VCaP (cell line): ENCODE data around the gene RIC3.

Source experiments
- H3K27ac ChIP-seq: fragments of 450-650 bp; 2 replicates; pipeline ENCODE4 v1.5.1; 2017
- TF ChIP-seq, protein P1 (sequence below): fragments of 450-650 bp; conservative IDR thresholded peaks from 2 replicates; pipeline ENCODE4 v1.5.1; 2017; ENCODE audit warnings: mild to moderate bottlenecking, moderate library complexity

Gene RIC3

DNA sequence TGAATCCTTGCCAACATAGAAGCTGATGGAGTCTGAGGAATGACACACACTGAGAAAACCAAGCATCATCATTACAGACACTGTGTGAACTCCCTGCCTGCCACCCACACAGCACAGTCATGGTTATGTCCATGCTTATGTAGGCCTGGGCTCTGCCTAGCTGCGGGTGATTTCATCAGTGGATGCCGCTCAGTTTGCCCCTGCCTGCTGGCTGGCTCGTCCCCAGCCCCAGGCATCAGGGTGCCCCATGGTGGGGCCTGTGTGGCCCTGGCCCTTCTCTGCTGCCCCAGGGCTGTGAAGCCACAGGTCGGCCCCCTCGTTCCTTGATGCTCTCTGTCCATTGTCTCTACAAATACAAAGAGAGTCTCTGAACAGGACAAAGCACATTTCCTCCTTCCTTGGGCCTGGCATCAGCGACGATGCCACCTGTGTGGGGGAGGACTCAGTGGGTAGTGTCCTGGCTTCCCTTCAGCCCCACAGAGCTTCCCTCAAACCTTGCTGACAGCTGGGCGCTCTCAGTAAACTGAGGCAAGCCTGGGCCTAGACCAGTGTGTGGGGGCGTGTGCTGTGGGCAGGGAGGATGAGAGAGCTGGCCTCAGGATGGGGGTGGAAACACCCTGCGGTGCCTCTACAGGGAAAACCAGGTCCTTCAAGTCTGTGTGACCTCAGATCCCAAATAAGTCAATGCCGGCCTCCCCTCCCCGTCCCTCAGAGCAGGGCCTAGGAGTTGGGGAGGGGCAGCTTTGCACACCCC, 107.8 kb downstream of the RIC3 start:
- H3K27ac ChIP-seq = no peak overlapping the region
- TF ChIP-seq, protein P1, sequence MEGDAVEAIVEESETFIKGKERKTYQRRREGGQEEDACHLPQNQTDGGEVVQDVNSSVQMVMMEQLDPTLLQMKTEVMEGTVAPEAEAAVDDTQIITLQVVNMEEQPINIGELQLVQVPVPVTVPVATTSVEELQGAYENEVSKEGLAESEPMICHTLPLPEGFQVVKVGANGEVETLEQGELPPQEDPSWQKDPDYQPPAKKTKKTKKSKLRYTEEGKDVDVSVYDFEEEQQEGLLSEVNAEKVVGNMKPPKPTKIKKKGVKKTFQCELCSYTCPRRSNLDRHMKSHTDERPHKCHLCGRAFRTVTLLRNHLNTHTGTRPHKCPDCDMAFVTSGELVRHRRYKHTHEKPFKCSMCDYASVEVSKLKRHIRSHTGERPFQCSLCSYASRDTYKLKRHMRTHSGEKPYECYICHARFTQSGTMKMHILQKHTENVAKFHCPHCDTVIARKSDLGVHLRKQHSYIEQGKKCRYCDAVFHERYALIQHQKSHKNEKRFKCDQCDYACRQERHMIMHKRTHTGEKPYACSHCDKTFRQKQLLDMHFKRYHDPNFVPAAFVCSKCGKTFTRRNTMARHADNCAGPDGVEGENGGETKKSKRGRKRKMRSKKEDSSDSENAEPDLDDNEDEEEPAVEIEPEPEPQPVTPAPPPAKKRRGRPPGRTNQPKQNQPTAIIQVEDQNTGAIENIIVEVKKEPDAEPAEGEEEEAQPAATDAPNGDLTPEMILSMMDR = no peak

DNA sequence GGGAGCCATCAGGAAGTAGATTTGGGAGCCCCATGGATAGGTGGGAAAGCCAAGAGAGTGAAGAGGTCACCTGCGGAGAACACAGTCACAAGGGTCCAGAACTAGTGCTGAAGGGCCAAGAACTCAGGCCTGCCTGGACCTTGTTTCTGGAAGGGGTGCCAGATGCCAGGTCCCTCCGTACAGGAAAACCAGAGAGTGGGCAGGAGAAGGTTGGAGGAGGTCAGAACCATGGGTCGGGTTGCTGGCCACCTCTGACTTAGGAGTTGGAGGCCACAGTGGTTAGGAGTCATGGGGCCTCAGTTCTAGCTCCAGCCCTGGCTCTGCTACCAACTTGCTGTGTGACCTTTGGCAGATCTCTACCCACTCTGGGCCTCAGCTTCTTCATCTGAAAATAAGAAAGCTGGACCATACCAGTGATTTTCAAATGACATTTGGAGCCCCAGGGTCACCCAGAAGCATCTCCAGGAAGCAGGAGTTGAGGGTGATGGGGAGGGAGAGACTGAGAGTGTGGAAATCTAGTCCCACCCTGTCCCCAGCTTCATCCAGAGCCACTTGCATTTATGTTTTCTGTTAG, 108.6 kb downstream of the RIC3 start:
- TF ChIP-seq, protein P1 = no peak
- H3K27ac ChIP-seq = no peak overlapping the region

DNA sequence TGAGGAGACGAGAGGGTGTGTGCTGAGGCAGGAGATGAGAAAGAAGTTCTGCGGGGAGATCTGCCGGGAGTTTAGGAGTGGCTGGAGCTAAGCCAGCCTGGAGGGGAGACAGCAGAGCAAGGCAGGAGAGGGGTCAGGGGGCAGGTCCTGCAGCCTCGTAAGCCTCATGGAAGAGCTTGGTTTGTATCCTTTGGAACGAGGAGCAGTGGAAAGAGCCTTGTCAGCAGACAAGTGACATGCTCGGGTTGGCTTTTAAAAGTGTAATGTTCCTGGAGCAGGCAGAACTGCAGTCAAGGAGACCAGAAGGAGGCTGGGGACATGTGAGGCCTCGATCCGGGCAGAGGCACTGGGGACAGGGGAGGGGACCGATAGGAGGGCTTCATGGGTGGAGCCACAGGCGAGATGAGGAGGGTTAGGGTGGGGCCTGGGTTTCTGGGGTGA, 109.2 kb downstream of the RIC3 start:
- H3K27ac ChIP-seq = no peak overlapping the region
- TF ChIP-seq, protein P1 = no peak

DNA sequence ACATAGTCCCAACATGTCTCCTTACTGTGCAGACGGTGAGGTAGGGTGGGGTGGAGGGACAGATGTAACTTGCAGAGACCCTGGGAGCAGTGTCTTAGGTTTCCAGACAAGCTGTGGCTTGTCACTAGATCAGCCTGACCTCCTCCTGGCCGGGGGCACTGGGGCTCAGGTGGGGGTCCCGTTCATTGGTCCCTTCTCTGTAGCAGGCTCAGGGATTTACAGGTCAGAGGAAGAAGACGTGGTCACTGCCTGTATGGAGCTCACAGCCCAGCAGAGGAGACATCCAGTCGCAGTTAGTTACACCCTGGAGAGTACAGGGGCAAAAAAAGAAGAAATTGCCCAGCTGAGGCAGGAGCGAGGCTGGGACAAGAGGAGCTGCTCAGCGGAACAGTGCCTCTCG, 109.8 kb downstream of the RIC3 start:
- TF ChIP-seq, protein P1 = no peak
- no peak overlapping the region for H3K27ac ChIP-seq

DNA sequence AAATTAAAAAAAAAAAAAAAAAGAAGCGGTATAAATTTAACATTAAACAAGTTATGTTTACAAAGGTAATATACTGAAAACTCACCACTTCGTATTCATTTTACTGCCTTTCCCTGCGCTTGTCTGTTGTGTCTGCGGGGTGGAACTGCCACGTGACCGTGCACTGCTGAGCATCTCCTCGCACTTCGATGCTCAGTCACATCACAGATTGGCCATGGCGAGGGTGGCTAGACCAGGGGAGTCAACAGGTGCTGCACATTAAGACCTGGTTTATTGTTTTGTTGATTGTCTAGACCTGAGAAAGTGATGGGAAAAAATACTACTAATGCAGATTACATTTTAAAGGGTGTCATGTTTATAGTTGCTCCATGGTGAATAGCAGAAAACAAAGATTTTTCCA, 110.6 kb downstream of the RIC3 start:
- TF ChIP-seq, protein P1 = no peak
- H3K27ac ChIP-seq = no peak overlapping the region

DNA sequence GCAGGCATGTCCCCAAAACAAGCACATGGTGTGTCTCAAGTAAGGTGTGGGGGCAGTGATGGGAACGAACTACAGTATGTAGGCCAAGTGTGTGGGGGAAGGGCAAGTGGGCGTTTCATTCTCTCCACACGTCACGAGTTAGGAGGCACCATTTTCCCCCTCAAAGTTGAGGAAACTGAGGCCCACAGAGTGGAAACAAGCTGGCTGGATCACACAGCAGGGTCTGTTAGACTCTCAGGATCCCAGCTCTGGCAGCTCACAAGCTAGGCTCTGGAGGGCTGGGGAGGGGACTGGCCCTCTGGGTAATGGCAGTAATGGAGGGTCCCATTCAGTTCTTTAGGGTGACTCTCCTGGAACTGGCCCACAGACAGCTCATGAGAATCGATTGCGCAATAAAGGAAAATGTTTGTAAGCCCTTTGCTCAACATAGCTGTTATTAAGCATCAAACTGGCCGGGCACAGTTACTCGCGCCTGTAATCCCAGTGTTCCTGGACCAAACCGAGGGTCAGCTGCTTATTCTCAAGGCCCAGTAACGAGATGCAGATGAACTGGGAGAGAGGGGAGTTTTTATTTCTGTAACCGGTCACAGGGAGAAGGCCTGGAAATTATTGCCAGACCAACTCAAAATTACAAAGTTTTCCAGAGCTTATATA, 111.9 kb downstream of the RIC3 start:
- TF ChIP-seq, protein P1 = no peak

More for the DNA sequence above, 111.9 kb downstream of the RIC3 start:
- no peak overlapping the region for H3K27ac ChIP-seq
